CD4-positive, alpha-beta T cell (primary cell): ENCODE measurements around the gene NFKBIZ. TPM values are rescaled to one million over a fixed set of nuclear protein-coding genes. Genes with fewer than 3 reads are reported as not detected.

ENCODE experiments used
- ATAC-seq: fragments of 200-7000 bp; cut with Tn5 transposase; one replicate; pipeline ENCODE4 v1.10.0; 2022; ENCODE audit warnings: mild to moderate bottlenecking; ENCODE audit not compliant: poor library complexity
- CTCF ChIA-PET: fragments of 350-600 bp; sonication (Branson Sonifier 250); formaldehyde crosslinking; loops from one replicate; lab custom pipeline; 2021; ENCODE audit warnings: antibody characterized with exemption, inconsistent platforms; lab: Charles Lee
- POLR2A ChIA-PET: fragments of 350-600 bp; sonication (Branson Sonifier 250); formaldehyde crosslinking; loops from one replicate; lab custom pipeline; 2021; ENCODE audit warnings: antibody characterized with exemption, inconsistent platforms; lab: Charles Lee
- DNase-seq, 14 experiments: peaks; one replicate each; pipeline ENCODE4 v3.0.0-alpha.2; 2013 to 2020; ENCODE audit warnings: mixed read lengths in 2 of 14
- H3K27ac ChIP-seq, 2 donors: one replicate each; pipeline versions ENCODE4 v1.5.1 to v1.7.0; 2013; ENCODE audit warnings: low read length in 2 of 2, low read depth in 1 of 2, mild to moderate bottlenecking in 1 of 2
- H3K27me3 ChIP-seq, 2 experiments: 1 replicate in 1 of 2; 2 replicates in 1 of 2; pipeline versions ENCODE4 v1.6.1 to v1.7.0; 2013; ENCODE audit warnings: low read length in 2 of 2, control low read depth in 1 of 2, mild to moderate bottlenecking in 1 of 2, moderate library complexity in 1 of 2; ENCODE audit not compliant: insufficient read depth in 2 of 2, control insufficient read depth in 1 of 2
- H3K36me3 ChIP-seq: one replicate; pipeline ENCODE4 v1.6.1; 2013; ENCODE audit warnings: low read length, control low read depth; ENCODE audit not compliant: insufficient read depth
- H3K4me1 ChIP-seq: one replicate; pipeline ENCODE4 v1.6.1; 2013; ENCODE audit warnings: low read length, control low read depth; ENCODE audit not compliant: insufficient read depth
- H3K4me3 ChIP-seq: one replicate; pipeline ENCODE4 v1.5.1; 2013; ENCODE audit warnings: mild to moderate bottlenecking, low read length, moderate library complexity
- H3K9me3 ChIP-seq, 2 experiments: 1 replicate in 1 of 2; 2 replicates in 1 of 2; pipeline versions ENCODE4 v1.6.1 to v1.7.0; 2013; ENCODE audit warnings: low read length in 2 of 2, mild to moderate bottlenecking in 2 of 2, control low read depth in 1 of 2, moderate library complexity in 1 of 2; ENCODE audit not compliant: control insufficient read depth in 1 of 2, insufficient read depth in 1 of 2
- H3K27ac Mint-ChIP-seq: one replicate; pipeline ENCODE4 v1.8.0; 2020; ENCODE audit warnings: mixed read lengths
- H3K27me3 Mint-ChIP-seq: one replicate; pipeline ENCODE4 v1.8.0; 2021; ENCODE audit warnings: mixed read lengths
- H3K36me3 Mint-ChIP-seq: one replicate; pipeline ENCODE4 v1.8.0; 2021; ENCODE audit warnings: low read depth, mixed read lengths
- H3K4me1 Mint-ChIP-seq: one replicate; pipeline ENCODE4 v1.8.0; 2021; ENCODE audit warnings: low read depth, mixed read lengths
- H3K4me3 Mint-ChIP-seq: one replicate; pipeline ENCODE4 v1.8.0; 2020; ENCODE audit warnings: mild to moderate bottlenecking, mixed read lengths
- H3K9me3 Mint-ChIP-seq: one replicate; pipeline ENCODE4 v1.8.0; 2020; ENCODE audit warnings: mixed read lengths
- CTCF ChIP-seq: fragments of 200-600 bp; IDR thresholded peaks from one replicate; pipeline ENCODE4 v1.8.0; 2022; ENCODE audit warnings: antibody characterized with exemption, mild to moderate bottlenecking
- intact Hi-C, 2 experiments: fragments of 100-400 bp; cut with DNase I in 1 of 2; cut with micrococcal nuclease in 1 of 2; formaldehyde crosslinking; loops; one replicate each; pipeline versions ENCODE4 v1.15.1 to v1.9.0; 2023 to 2025; cut with DNase I, micrococcal nuclease
- total RNA-seq, 174 experiments: library from RNA in 2 of 174; stranded (reverse) in 2 of 174; gene quantifications; one replicate each; pipeline ENCODE4 v1.2.3 and lab custom pipeline; 2021 to 2026

Gene NFKBIZ
- total RNA-seq, 2 experiments from 2014 or later, result 438 to 451 TPM

- H3K36me3 ChIP-seq, result peaks cover 69% of the 10 kb centered on the region
- TF ChIP-seq CTCF, result no peak
Measured at GRCh38 chr3:101859882-101860448, 10.7 kb downstream of the NFKBIZ start.

DNA sequence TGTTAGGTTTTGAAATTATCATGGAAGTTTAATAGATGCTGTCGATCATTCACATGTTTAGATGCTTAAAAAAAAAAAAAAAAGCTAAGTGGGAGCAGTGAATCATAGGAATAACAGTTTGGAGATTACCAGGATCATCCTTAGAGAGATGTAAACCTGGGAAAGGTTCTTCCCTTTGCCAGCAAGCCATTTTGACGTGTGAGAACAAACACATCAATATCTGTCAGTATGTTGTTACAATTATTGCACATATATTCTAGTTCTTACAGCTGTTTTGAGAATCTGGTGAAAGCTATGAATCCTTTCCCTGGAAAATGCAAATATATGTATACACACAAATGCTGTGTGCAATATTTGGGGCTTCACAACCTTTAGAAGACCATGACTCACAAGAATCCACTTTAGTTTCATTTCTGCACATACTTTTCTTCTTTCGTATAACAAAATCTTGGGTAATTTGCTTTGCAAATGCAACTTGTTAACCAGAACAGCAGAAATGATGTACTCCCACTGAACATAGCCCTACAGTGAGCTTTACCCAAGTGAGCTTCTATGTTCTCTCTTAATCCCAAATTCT is 12.0 kb downstream of the NFKBIZ start:
- no peak overlapping the region for H3K4me3 ChIP-seq
- no peaks in the 10 kb centered on the region for H3K9me3 ChIP-seq
- peaks cover 31% of the 10 kb centered on the region for H3K4me1 Mint-ChIP-seq
- ChIA-PET CTCF (no interaction called here), POLR2A (interaction anchor here (0.7 kb wide), 1 partner anchor 12 kb away, joined by 3 read pairs; the partner anchor contains the start of gene NFKBIZ)
- H3K36me3 ChIP-seq, result peaks cover 57% of the 10 kb centered on the region
- intact Hi-C loops, result loop anchor here (1.0 to 5.0 kb wide), 3 partner anchors 9 to 76 kb away; no protein-coding TSS in a partner anchor
- H3K27ac ChIP-seq, result no peak overlapping the region
- no peaks in the 10 kb centered on the region for H3K27me3 Mint-ChIP-seq
- no peaks in the 10 kb centered on the region for H3K27me3 ChIP-seq
- ATAC-seq, result peak; percentile 9
- peaks cover 60% of the 10 kb centered on the region for H3K36me3 Mint-ChIP-seq
- no peak for TF ChIP-seq CTCF
- H3K9me3 Mint-ChIP-seq, result no peaks in the 10 kb centered on the region
- peaks cover 7% of the 10 kb centered on the region for H3K4me1 ChIP-seq
- no peak for DNase-seq
- H3K27ac Mint-ChIP-seq, result peak overlapping the region; percentile 4
- no peak overlapping the region for H3K4me3 Mint-ChIP-seq

More at GRCh38 chr3:101859882-101860448, 10.7 kb downstream of the NFKBIZ start:
- no peak overlapping the region for H3K27ac Mint-ChIP-seq
- POLR2A ChIA-PET, result interaction anchor here (0.6 to 0.7 kb wide), 2 partner anchors 218 to 365 kb away, joined by 3 read pairs; no protein-coding TSS in a partner anchor
- H3K27me3 Mint-ChIP-seq, result no peaks in the 10 kb centered on the region
- no peaks in the 10 kb centered on the region for H3K9me3 ChIP-seq
- CTCF ChIA-PET, result interaction anchor here (0.5 kb wide), 1 partner anchor 11 kb away, joined by 3 read pairs; no protein-coding TSS in a partner anchor
- no peak overlapping the region for H3K27ac ChIP-seq
- DNase-seq, result no peak
- intact Hi-C loops, result loop anchor here (5.0 kb wide), 3 partner anchors 33 to 77 kb away; no protein-coding TSS in a partner anchor
- no peak overlapping the region for H3K4me3 Mint-ChIP-seq
- H3K4me3 ChIP-seq, result no peak overlapping the region
- peaks cover 41% of the 10 kb centered on the region for H3K4me1 Mint-ChIP-seq
- H3K9me3 Mint-ChIP-seq, result no peaks in the 10 kb centered on the region
- H3K4me1 ChIP-seq, result peaks cover 7% of the 10 kb centered on the region
- no peaks in the 10 kb centered on the region for H3K27me3 ChIP-seq
- ATAC-seq, result no peak
- H3K36me3 Mint-ChIP-seq, result peaks cover 73% of the 10 kb centered on the region

- Histone ChIP-seq H3K4me3 (no peak overlapping the region), H3K27ac (no peak overlapping the region), H3K27me3 (no peaks in the 10 kb centered on the region), H3K36me3 (peaks cover 51% of the 10 kb centered on the region), H3K4me1 (peaks cover 6% of the 10 kb centered on the region), H3K9me3 (no peaks in the 10 kb centered on the region)
- no peak for TF ChIP-seq CTCF
- intact Hi-C loops, result loop anchor here (1.0 to 5.0 kb wide), 3 partner anchors 10 to 75 kb away; no protein-coding TSS in a partner anchor
- Mint-ChIP-seq H3K27ac (peak overlapping the region; percentile 4), H3K4me1 (peaks cover 25% of the 10 kb centered on the region), H3K9me3 (no peaks in the 10 kb centered on the region), H3K4me3 (no peak overlapping the region), H3K36me3 (peaks cover 54% of the 10 kb centered on the region), H3K27me3 (no peaks in the 10 kb centered on the region)
- CTCF ChIA-PET, result no interaction called here
- ATAC-seq (no peak), DNase-seq (no peak)
- POLR2A ChIA-PET, result interaction anchor here (0.7 kb wide), 1 partner anchor 13 kb away, joined by 3 read pairs; the partner anchor contains the start of gene NFKBIZ
Measured at GRCh38 chr3:101861789-101862415, 12.6 kb downstream of the NFKBIZ start.
